Loucy (cell line): ENCODE data around the gene RNF19B.

ENCODE experiments used
- EZH2phosphoT487 ChIP-seq: fragments of 200-600 bp; IDR thresholded peaks from 2 replicates; pipeline ENCODE4 v1.6.1; 2018; ENCODE audit warnings: antibody characterized with exemption, mild to moderate bottlenecking, moderate library complexity, borderline replicate concordance
- TF ChIP-seq, protein P1 (sequence below): fragments of 200-600 bp; sonication (generic); conservative IDR thresholded peaks from 2 replicates; pipeline ENCODE4 v1.5.1; 2014; ENCODE audit warnings: mild to moderate bottlenecking, antibody characterized with exemption, low read length

DNA sequence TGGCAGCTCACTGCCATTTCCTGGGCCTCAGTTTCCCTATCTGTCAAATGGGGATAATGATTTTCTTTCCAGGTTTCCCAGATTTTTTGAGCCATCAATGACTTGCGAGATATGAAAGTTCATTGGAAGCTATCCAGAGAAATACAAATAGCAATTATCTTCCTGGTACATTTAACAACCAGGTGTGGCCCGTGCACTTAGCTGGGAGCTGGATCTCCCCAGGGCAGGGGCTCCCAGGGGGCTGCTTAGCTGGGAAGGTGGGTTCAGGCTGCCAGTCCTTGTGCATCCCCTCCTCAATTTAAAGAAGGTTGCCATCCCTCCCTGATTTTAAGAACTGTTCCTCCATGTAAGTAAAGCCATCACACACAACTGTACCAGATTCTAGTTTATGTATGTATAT is 59.8 kb downstream of the RNF19B start:
- TF ChIP-seq, protein P1, sequence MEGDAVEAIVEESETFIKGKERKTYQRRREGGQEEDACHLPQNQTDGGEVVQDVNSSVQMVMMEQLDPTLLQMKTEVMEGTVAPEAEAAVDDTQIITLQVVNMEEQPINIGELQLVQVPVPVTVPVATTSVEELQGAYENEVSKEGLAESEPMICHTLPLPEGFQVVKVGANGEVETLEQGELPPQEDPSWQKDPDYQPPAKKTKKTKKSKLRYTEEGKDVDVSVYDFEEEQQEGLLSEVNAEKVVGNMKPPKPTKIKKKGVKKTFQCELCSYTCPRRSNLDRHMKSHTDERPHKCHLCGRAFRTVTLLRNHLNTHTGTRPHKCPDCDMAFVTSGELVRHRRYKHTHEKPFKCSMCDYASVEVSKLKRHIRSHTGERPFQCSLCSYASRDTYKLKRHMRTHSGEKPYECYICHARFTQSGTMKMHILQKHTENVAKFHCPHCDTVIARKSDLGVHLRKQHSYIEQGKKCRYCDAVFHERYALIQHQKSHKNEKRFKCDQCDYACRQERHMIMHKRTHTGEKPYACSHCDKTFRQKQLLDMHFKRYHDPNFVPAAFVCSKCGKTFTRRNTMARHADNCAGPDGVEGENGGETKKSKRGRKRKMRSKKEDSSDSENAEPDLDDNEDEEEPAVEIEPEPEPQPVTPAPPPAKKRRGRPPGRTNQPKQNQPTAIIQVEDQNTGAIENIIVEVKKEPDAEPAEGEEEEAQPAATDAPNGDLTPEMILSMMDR, result no peak
- TF ChIP-seq EZH2phosphoT487, result no peak
